Activated T-helper 1 cell treated with Interleukin-2 at 50 U/mL for 16 hours (primary cell): ENCODE measurements around the gene CMTR1.
"Not testable (repeated sequence)": the region's sequence is repeated elsewhere in the genome, so short reads cannot be mapped to it uniquely, and the experiment has no call there.

Experiments
- DNase-seq: peaks from one replicate; pipeline ENCODE4 v3.0.0-alpha.2; 2020; ENCODE audit warnings: low read depth

The CMTR1 gene

GRCh38 chr6:37435816-37436215 is 2.8 kb downstream of the CMTR1 start:
- DNase-seq = no peak

GRCh38 chr6:37438930-37439329 is 5.9 kb downstream of the CMTR1 start:
- DNase-seq = no peak

- no peak for DNase-seq
Measured at GRCh38 chr6:37441651-37442050, 8.6 kb downstream of the CMTR1 start.

- no peak for DNase-seq
Measured at GRCh38 chr6:37442416-37443215, 9.6 kb downstream of the CMTR1 start.

- DNase-seq = not testable (repeated sequence)
Measured at GRCh38 chr6:37443216-37443542, 10.2 kb downstream of the CMTR1 start.

GRCh38 chr6:37449984-37450383 is 17.0 kb downstream of the CMTR1 start:
- no peak for DNase-seq

GRCh38 chr6:37451441-37452193 is 18.6 kb downstream of the CMTR1 start:
- DNase-seq = no peak

- no peak for DNase-seq
Measured at GRCh38 chr6:37452522-37452921, 19.5 kb downstream of the CMTR1 start.

- no peak for DNase-seq
Measured at GRCh38 chr6:37454420-37455140, 21.6 kb downstream of the CMTR1 start.

GRCh38 chr6:37456126-37456525 is 23.1 kb downstream of the CMTR1 start:
- no peak for DNase-seq

- no peak for DNase-seq
Measured at GRCh38 chr6:37456816-37457560, 24.0 kb downstream of the CMTR1 start.

GRCh38 chr6:37459981-37460800 is 27.2 kb downstream of the CMTR1 start:
- DNase-seq = no peak

GRCh38 chr6:37460805-37461204 is 27.8 kb downstream of the CMTR1 start:
- no peak for DNase-seq

- DNase-seq = no peak
Measured at GRCh38 chr6:37463110-37463509, 30.1 kb downstream of the CMTR1 start.

- no peak for DNase-seq
Measured at GRCh38 chr6:37467718-37468117, 34.7 kb downstream of the CMTR1 start.

GRCh38 chr6:37473364-37474095 is 40.5 kb downstream of the CMTR1 start:
- no peak for DNase-seq

GRCh38 chr6:37474316-37474715 is 41.3 kb downstream of the CMTR1 start:
- DNase-seq = no peak

GRCh38 chr6:37477191-37477590 is 44.2 kb downstream of the CMTR1 start:
- DNase-seq = no peak

- no peak for DNase-seq
Measured at GRCh38 chr6:37477656-37478435, 44.8 kb downstream of the CMTR1 start.

GRCh38 chr6:37478827-37479226 is 45.8 kb downstream of the CMTR1 start:
- DNase-seq = no peak
